ENCODE data around the gene JUN. TPM values are rescaled to one million over a fixed set of nuclear protein-coding genes. Genes with fewer than 3 reads are reported as not detected.
A peak's percentile ranks its signal among the peaks of the same experiment; 100 is the strongest.

JUN gene
- total RNA-seq, 1 experiment from 2014 or later, result 14.2 TPM

DNA sequence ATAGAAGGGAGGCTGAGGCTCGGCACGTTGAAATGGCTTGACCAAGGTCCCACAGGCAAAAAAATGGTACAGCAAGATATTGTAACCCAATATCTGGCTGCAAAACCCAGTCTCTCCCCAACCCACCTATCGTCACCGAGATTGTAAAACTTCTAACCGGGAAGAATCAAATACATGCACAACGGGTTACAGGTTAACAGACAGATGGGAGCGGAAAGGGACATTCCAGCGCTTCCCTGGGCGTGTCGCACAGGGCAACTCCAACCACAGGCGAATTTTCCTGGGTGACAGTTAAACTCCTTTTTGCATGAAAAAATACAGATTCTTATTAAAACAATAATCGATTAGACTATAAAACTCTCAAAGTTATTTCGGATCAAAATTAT, 31.8 kb upstream of the JUN start:
- H4K5ac ChIP-seq (ENCODE audit: insufficient read length, low read depth, low read length), result no peak overlapping the region
- no peak overlapping the region for H2BK15ac ChIP-seq (ENCODE audit: low read depth, low read length)
- no peaks in the 10 kb centered on the region; the same call in 1 of the 2 replicates for H3K27me3 ChIP-seq (ENCODE audit: insufficient read depth, low read length)
- H3K9me3 ChIP-seq (ENCODE audit: control insufficient read depth, low read depth, low read length), result no peaks in the 10 kb centered on the region
- TF ChIP-seq, protein P1, sequence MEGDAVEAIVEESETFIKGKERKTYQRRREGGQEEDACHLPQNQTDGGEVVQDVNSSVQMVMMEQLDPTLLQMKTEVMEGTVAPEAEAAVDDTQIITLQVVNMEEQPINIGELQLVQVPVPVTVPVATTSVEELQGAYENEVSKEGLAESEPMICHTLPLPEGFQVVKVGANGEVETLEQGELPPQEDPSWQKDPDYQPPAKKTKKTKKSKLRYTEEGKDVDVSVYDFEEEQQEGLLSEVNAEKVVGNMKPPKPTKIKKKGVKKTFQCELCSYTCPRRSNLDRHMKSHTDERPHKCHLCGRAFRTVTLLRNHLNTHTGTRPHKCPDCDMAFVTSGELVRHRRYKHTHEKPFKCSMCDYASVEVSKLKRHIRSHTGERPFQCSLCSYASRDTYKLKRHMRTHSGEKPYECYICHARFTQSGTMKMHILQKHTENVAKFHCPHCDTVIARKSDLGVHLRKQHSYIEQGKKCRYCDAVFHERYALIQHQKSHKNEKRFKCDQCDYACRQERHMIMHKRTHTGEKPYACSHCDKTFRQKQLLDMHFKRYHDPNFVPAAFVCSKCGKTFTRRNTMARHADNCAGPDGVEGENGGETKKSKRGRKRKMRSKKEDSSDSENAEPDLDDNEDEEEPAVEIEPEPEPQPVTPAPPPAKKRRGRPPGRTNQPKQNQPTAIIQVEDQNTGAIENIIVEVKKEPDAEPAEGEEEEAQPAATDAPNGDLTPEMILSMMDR (conservative IDR thresholded peaks at IDR 0.05), result no peak
- no peak overlapping the region for H3K56ac ChIP-seq (ENCODE audit: insufficient read length, low read depth, low read length)
- H3K9ac ChIP-seq (ENCODE audit: extremely low read depth, insufficient read length, low read length), result peak overlapping the region; percentile 21
- H2BK20ac ChIP-seq (ENCODE audit: low read depth, low read length, poor library complexity, severe bottlenecking), result no peak overlapping the region
- no peak overlapping the region for H4K91ac ChIP-seq (ENCODE audit: insufficient read length, low read depth, low read length)
- no peaks in the 10 kb centered on the region; a peak in 1 of 5 replicates for H3K9me3 Mint-ChIP-seq
- no peaks in the 10 kb centered on the region for H3K79me2 ChIP-seq (ENCODE audit: insufficient read depth, low read length)
- no peak overlapping the region for H3T11ph ChIP-seq (ENCODE audit: low read length)
- H3K4me1 ChIP-seq (ENCODE audit: insufficient read depth, low read length), result no peaks in the 10 kb centered on the region
- H3K23ac ChIP-seq (ENCODE audit: insufficient read length, low read depth, low read length), result no peak overlapping the region
- H3K27ac ChIP-seq (ENCODE audit: insufficient read length, low read depth, low read length), result no peak overlapping the region
- H3K18ac ChIP-seq (ENCODE audit: insufficient read length, low read depth, low read length), result no peak overlapping the region
- no peak overlapping the region for H3K14ac ChIP-seq (ENCODE audit: insufficient read depth, low read length)
- H2BK120ac ChIP-seq (ENCODE audit: low read depth, low read length, poor library complexity, severe bottlenecking), result no peak overlapping the region
- H2BK12ac ChIP-seq (ENCODE audit: insufficient read length, low read depth, low read length), result no peak overlapping the region
- H3K4me1 Mint-ChIP-seq, result peaks cover 22 to 35% of the 10 kb centered on the region in 2 experiments
- no peaks in the 10 kb centered on the region for H3K79me1 ChIP-seq (ENCODE audit: insufficient read depth, low read depth, low read length, poor library complexity, severe bottlenecking)
- DNase-seq, result peak; percentile 47
- H2BK5ac ChIP-seq (ENCODE audit: insufficient read length, low read length), result no peak overlapping the region
- peaks cover 16% of the 10 kb centered on the region for H3K23me2 ChIP-seq (ENCODE audit: insufficient read length, low read depth, low read length, poor library complexity, severe bottlenecking)
- WGBS (ENCODE audit: extremely low coverage, insufficient read length, low lambda C conversion rate), result no CpG with 5 or more reads among the region's 13 CpGs
- no peak overlapping the region for H2AFZ ChIP-seq (ENCODE audit: low read length)
- no peak overlapping the region for H3K4ac ChIP-seq (ENCODE audit: low read depth, low read length)
- H3K4me3 Mint-ChIP-seq, result peak overlapping the region; percentile 73 to 82
- H3K36me3 Mint-ChIP-seq (ENCODE audit: insufficient read depth in 1 of 3, low read depth in 3 of 3), result no peaks in the 10 kb centered on the region; a peak in 1 of 7 replicates
- no peaks in the 10 kb centered on the region for H4K20me1 ChIP-seq (ENCODE audit: control insufficient read depth, insufficient read depth, insufficient read length)
- peaks cover 27% of the 10 kb centered on the region for H3K27me3 Mint-ChIP-seq (ENCODE audit: low read depth)
- H4K8ac ChIP-seq (replicated peaks; ENCODE audit: insufficient read length, low read depth, low read length), result no peak overlapping the region
- H2AK5ac ChIP-seq (ENCODE audit: insufficient read length, low read length), result no peak overlapping the region
- H3K27ac Mint-ChIP-seq, result no peak overlapping the region; a peak in 1 of 7 replicates
- peak overlapping the region; percentile 73 for H3K4me2 ChIP-seq (ENCODE audit: insufficient read depth, insufficient read length, low read length)

Measured in H9 (cell line).